RWPE1 (cell line): ENCODE data around the gene MBLAC2.

Experiments
- CTCF ChIA-PET: fragments of 350-600 bp; sonication (Branson Sonifier 250); formaldehyde crosslinking; extraction: SDS; loops from one replicate; lab custom pipeline; 2021; lab: Yijun Ruan, JAX
- POLR2A ChIA-PET: fragments of 400-600 bp; formaldehyde crosslinking; extraction: SDS; loops from one replicate; lab custom pipeline; 2020; ENCODE audit warnings: antibody characterized with exemption; ENCODE audit not compliant: low non-redundant PET; lab: Yijun Ruan, JAX
- DNase-seq: peaks from one replicate; pipeline ENCODE4 v3.0.0; 2012; ENCODE audit warnings: low spot score
- H3K27ac ChIP-seq: fragments of 450-650 bp; 2 replicates; pipeline ENCODE4 v1.5.1; 2017
- CTCF ChIP-seq: fragments of 450-650 bp; conservative IDR thresholded peaks from 2 replicates; pipeline ENCODE4 v1.5.1; 2017; ENCODE audit warnings: low read depth, mild to moderate bottlenecking

MBLAC2 gene

DNA sequence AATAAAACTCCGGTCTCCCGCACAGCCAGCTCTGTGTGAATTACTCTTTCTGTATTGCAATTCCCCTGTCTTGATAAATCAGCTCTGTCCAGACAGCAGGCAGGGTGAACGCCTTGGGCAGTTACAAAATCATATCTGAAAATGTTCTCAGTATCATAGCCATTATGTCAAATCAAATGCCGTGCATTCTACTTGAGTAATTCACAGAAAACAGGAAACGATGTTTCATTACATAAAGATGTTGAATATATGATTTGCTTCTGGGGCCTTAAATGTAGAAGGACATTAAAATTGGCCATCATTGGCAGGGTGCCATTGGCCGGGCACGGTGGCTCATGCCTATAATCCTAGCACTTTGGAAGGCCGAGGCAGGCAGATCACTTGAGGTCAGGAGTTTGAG lies 8.6 kb upstream of the MBLAC2 start:
- DNase-seq: no peak
- H3K27ac ChIP-seq: no peak overlapping the region
- CTCF ChIA-PET: interaction anchor here (0.6 kb wide), 2 partner anchors 46 to 52 kb away, joined by 4 read pairs; no protein-coding TSS in a partner anchor
- TF ChIP-seq CTCF: no peak
- POLR2A ChIA-PET: no interaction called here

DNA sequence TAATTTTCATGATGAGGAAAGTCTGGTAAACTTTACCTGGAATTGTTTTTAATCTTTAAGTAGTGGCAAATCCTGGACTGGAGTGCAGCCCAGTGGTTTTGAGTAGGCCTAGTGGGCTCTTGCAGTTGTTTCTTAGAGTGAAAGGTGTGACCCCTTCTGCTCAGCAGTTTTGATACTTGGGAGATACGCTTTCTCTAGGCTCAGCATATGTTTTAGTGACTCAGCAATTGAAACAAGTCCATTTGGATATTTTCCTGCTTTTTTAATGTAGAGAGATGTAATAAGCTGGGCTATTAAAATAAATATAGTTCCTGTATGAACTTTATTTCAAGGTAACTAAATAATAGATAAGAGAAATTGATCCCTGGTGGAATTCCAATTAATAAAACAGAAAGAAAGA lies 6.1 kb upstream of the MBLAC2 start:
- CTCF ChIA-PET: no interaction called here
- no peak for DNase-seq
- H3K27ac ChIP-seq: no peak overlapping the region
- TF ChIP-seq CTCF: no peak
- POLR2A ChIA-PET: no interaction called here

GRCh38 chr5:90479611-90480385 lies 5.2 kb upstream of the MBLAC2 start:
- ChIA-PET CTCF (no interaction called here), POLR2A (no interaction called here)
- no peak for DNase-seq
- H3K27ac ChIP-seq: no peak overlapping the region
- TF ChIP-seq CTCF: no peak

- no peak overlapping the region for H3K27ac ChIP-seq
- ChIA-PET CTCF (no interaction called here), POLR2A (no interaction called here)
- no peak for DNase-seq
- TF ChIP-seq CTCF: no peak
Observed at GRCh38 chr5:90477621-90478215, 3.1 kb upstream of the MBLAC2 start.

DNA sequence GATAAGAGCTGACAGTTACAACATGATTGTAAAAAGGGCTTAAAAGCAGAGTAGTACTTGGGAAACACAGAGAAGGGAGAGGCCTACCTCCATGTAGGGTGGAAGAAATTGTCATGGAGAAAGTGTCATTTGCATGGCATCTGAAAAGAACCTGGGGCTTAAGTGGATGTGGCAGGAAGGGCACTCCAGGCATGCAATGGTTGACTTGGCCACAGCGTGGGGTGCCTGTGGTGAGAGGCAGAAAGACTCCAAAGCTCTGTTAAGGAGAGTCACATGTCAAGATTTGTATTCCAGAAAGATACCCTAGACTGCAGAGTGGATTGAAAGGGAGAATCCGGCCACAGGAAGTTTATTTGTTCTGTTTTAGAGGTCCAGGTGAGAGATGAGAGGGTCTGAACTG lies 2.5 kb upstream of the MBLAC2 start:
- POLR2A ChIA-PET: no interaction called here
- H3K27ac ChIP-seq: no peak overlapping the region
- no peak for DNase-seq
- TF ChIP-seq CTCF: no peak
- CTCF ChIA-PET: interaction anchor here (0.6 kb wide), 1 partner anchor 53 kb away, joined by 4 read pairs; no protein-coding TSS in a partner anchor

- TF ChIP-seq CTCF: no peak
- ChIA-PET CTCF (interaction anchor here (0.5 kb wide), 1 partner anchor 34 kb away, joined by 3 read pairs; no protein-coding TSS in a partner anchor), POLR2A (no interaction called here)
- no peak for DNase-seq
- no peak overlapping the region for H3K27ac ChIP-seq
Observed at GRCh38 chr5:90476391-90476790, 1.8 kb upstream of the MBLAC2 start.
